ENCODE results near the gene ASCC3.

DNA sequence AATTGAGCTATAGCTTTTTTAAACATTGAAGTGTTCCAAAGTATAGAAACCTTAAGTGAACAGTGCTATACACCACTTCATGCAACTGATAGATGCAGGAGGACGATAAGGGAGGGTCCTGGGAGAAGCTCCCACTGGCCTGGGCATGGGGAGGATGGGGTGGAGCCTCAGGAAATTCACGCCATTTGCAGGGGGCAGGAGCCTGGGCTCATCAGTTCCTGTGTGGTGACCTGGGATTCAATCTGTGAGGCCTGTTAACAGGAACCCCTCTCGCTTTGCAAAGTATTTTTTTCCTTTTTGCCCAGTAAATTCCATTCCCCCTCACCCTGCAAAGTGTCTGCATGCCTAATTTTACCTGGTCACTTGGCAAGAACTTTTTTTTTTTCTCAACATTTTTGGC lies 11.0 kb upstream of the ASCC3 start:
- TF ChIP-seq POLR2A (IDR thresholded peaks at IDR 0.05; ENCODE audit: low read depth, low read length) (no peak), RCOR1 (IDR thresholded peaks at IDR 0.05; ENCODE audit: insufficient replicate concordance, low read length) (no peak), CEBPB (IDR thresholded peaks at IDR 0.05; ENCODE audit: low read depth, low read length) (no peak), FOS (IDR thresholded peaks at IDR 0.05; ENCODE audit: low read depth, low read length) (no peak), MAFK (IDR thresholded peaks at IDR 0.05; ENCODE audit: low read depth, low read length) (no peak), MAZ (IDR thresholded peaks at IDR 0.05; ENCODE audit: borderline replicate concordance, low read depth, low read length) (no peak), RFX5 (IDR thresholded peaks at IDR 0.05; ENCODE audit: low read depth, low read length) (no peak), CHD1 (IDR thresholded peaks at IDR 0.05; ENCODE audit: low read depth, low read length) (no peak), BHLHE40 (IDR thresholded peaks at IDR 0.05; ENCODE audit: low read depth, low read length) (no peak), RAD21 (IDR thresholded peaks at IDR 0.05; ENCODE audit: low read length) (no peak), SMC3 (IDR thresholded peaks at IDR 0.05; ENCODE audit: low read depth, low read length) (no peak)
- TF ChIP-seq, protein P1, sequence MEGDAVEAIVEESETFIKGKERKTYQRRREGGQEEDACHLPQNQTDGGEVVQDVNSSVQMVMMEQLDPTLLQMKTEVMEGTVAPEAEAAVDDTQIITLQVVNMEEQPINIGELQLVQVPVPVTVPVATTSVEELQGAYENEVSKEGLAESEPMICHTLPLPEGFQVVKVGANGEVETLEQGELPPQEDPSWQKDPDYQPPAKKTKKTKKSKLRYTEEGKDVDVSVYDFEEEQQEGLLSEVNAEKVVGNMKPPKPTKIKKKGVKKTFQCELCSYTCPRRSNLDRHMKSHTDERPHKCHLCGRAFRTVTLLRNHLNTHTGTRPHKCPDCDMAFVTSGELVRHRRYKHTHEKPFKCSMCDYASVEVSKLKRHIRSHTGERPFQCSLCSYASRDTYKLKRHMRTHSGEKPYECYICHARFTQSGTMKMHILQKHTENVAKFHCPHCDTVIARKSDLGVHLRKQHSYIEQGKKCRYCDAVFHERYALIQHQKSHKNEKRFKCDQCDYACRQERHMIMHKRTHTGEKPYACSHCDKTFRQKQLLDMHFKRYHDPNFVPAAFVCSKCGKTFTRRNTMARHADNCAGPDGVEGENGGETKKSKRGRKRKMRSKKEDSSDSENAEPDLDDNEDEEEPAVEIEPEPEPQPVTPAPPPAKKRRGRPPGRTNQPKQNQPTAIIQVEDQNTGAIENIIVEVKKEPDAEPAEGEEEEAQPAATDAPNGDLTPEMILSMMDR (conservative IDR thresholded peaks at IDR 0.05; ENCODE audit: low read depth, low read length) = no peak
- TF ChIP-seq, protein P2, sequence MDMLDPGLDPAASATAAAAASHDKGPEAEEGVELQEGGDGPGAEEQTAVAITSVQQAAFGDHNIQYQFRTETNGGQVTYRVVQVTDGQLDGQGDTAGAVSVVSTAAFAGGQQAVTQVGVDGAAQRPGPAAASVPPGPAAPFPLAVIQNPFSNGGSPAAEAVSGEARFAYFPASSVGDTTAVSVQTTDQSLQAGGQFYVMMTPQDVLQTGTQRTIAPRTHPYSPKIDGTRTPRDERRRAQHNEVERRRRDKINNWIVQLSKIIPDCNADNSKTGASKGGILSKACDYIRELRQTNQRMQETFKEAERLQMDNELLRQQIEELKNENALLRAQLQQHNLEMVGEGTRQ (IDR thresholded peaks at IDR 0.05; ENCODE audit: low read depth, low read length) = no peak
- TF ChIP-seq, protein P3, sequence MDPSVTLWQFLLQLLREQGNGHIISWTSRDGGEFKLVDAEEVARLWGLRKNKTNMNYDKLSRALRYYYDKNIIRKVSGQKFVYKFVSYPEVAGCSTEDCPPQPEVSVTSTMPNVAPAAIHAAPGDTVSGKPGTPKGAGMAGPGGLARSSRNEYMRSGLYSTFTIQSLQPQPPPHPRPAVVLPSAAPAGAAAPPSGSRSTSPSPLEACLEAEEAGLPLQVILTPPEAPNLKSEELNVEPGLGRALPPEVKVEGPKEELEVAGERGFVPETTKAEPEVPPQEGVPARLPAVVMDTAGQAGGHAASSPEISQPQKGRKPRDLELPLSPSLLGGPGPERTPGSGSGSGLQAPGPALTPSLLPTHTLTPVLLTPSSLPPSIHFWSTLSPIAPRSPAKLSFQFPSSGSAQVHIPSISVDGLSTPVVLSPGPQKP (IDR thresholded peaks at IDR 0.05; ENCODE audit: borderline replicate concordance, low read depth, low read length) = no peak
